ENCODE data around the gene TTC28.
A peak's percentile ranks its signal among the peaks of the same experiment; 100 is the strongest.

The TTC28 gene

GRCh38 chr22:28108851-28109250 is 570.8 kb downstream of the TTC28 start:
- no peak for DNase-seq (ENCODE audit: low read depth)
- TF ChIP-seq POLR2A (IDR thresholded peaks at IDR 0.05; ENCODE audit: extremely low read depth, insufficient read length) (no peak), MAX (IDR thresholded peaks at IDR 0.05; ENCODE audit: low read depth, low read length) (no peak), MYC (IDR thresholded peaks at IDR 0.05; ENCODE audit: low read depth, low read length) (no peak)
- H3K4me3 ChIP-seq (ENCODE audit: low read depth, low read length) = no peak overlapping the region

GRCh38 chr22:28106617-28107016 is 573.0 kb downstream of the TTC28 start:
- TF ChIP-seq MYC (IDR thresholded peaks at IDR 0.05; ENCODE audit: low read depth, low read length) (no peak), MAX (IDR thresholded peaks at IDR 0.05; ENCODE audit: low read depth, low read length) (no peak), CTCF (IDR thresholded peaks at IDR 0.05; ENCODE audit: low read depth, low read length) (no peak), POLR2A (IDR thresholded peaks at IDR 0.05; ENCODE audit: extremely low read depth, insufficient read length) (no peak)
- DNase-seq (ENCODE audit: low read depth) = no peak
- no peak overlapping the region for H3K4me3 ChIP-seq (ENCODE audit: low read depth, low read length)

GRCh38 chr22:28105988-28106387 is 573.7 kb downstream of the TTC28 start:
- H3K4me3 ChIP-seq (ENCODE audit: low read depth, low read length) = no peak overlapping the region
- no peak for TF ChIP-seq POLR2A (IDR thresholded peaks at IDR 0.05; ENCODE audit: extremely low read depth, insufficient read length)
- TF ChIP-seq MAX (IDR thresholded peaks at IDR 0.05; ENCODE audit: low read depth, low read length) = no peak
- TF ChIP-seq MYC (IDR thresholded peaks at IDR 0.05; ENCODE audit: low read depth, low read length) = no peak
- TF ChIP-seq CTCF (IDR thresholded peaks at IDR 0.05; ENCODE audit: low read depth, low read length) = no peak
- DNase-seq (ENCODE audit: low read depth) = no peak

GRCh38 chr22:28105413-28105812 is 574.2 kb downstream of the TTC28 start:
- H3K4me3 ChIP-seq (ENCODE audit: low read depth, low read length) = no peak overlapping the region
- DNase-seq (ENCODE audit: low read depth) = peak; percentile 33
- TF ChIP-seq POLR2A (IDR thresholded peaks at IDR 0.05; ENCODE audit: extremely low read depth, insufficient read length) = no peak
- TF ChIP-seq CTCF (IDR thresholded peaks at IDR 0.05; ENCODE audit: low read depth, low read length) = no peak
- no peak for TF ChIP-seq MAX (IDR thresholded peaks at IDR 0.05; ENCODE audit: low read depth, low read length)
- no peak for TF ChIP-seq MYC (IDR thresholded peaks at IDR 0.05; ENCODE audit: low read depth, low read length)

- TF ChIP-seq MYC (IDR thresholded peaks at IDR 0.05; ENCODE audit: low read depth, low read length) (no peak), POLR2A (IDR thresholded peaks at IDR 0.05; ENCODE audit: extremely low read depth, insufficient read length) (no peak), CTCF (IDR thresholded peaks at IDR 0.05; ENCODE audit: low read depth, low read length) (no peak)
- no peak for DNase-seq (ENCODE audit: low read depth)
- H3K4me3 ChIP-seq (ENCODE audit: low read depth, low read length) = no peak overlapping the region
Measured at GRCh38 chr22:28103596-28103995, 576.0 kb downstream of the TTC28 start.

GRCh38 chr22:28102151-28102812 is 577.4 kb downstream of the TTC28 start:
- DNase-seq (ENCODE audit: low read depth) = no peak
- H3K4me3 ChIP-seq (ENCODE audit: low read depth, low read length) = no peak overlapping the region
- TF ChIP-seq CTCF (IDR thresholded peaks at IDR 0.05; ENCODE audit: low read depth, low read length) (no peak), MAX (IDR thresholded peaks at IDR 0.05; ENCODE audit: low read depth, low read length) (no peak), POLR2A (IDR thresholded peaks at IDR 0.05; ENCODE audit: extremely low read depth, insufficient read length) (no peak), MYC (IDR thresholded peaks at IDR 0.05; ENCODE audit: low read depth, low read length) (no peak)

Data from NB4 (cell line).